ENCODE data around the gene MAN1C1.

DNA sequence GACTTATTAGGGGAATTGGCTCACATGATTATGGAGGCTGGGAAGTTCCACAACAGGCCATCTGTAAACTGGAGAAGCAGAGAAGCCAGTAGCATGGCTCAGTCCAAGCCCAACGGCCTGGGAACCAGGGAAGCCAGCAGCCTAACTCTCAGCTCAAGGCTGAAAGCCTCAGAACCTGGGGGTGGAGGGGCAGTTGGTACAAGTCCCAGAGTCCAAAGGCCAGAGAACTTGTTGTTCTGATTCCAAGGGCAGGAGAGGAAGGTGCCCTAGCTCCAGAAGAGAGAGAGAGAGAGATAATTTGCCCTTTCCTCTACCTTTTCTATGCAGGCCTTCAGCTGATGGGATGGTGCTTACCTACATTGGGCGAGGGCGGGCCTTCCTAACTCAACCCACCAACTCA, 55.3 kb downstream of the MAN1C1 start:
- TF ChIP-seq NR3C1 (CRISPR knock-in tag; IDR thresholded peaks at IDR 0.05): no peak
- no peak for TF ChIP-seq EZH2 (IDR thresholded peaks at IDR 0.05; ENCODE audit: borderline replicate concordance, low read depth, low read length)
- TF ChIP-seq, protein P1, sequence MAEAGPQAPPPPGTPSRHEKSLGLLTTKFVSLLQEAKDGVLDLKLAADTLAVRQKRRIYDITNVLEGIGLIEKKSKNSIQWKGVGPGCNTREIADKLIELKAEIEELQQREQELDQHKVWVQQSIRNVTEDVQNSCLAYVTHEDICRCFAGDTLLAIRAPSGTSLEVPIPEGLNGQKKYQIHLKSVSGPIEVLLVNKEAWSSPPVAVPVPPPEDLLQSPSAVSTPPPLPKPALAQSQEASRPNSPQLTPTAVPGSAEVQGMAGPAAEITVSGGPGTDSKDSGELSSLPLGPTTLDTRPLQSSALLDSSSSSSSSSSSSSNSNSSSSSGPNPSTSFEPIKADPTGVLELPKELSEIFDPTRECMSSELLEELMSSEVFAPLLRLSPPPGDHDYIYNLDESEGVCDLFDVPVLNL (CRISPR knock-in tag; IDR thresholded peaks at IDR 0.05; ENCODE audit: low read depth): no peak
- no peak for TF ChIP-seq NR2C2 (CRISPR knock-in tag; IDR thresholded peaks at IDR 0.05)
- TF ChIP-seq NR2C2 (tag; IDR thresholded peaks at IDR 0.05): no peak
- TF ChIP-seq PHF8 (IDR thresholded peaks at IDR 0.05; ENCODE audit: borderline replicate concordance, low read length): no peak
- no peak for TF ChIP-seq NFXL1 (CRISPR knock-in tag; IDR thresholded peaks at IDR 0.05)
- TF ChIP-seq ZNF41 (CRISPR knock-in tag; conservative IDR thresholded peaks at IDR 0.05): no peak
- TF ChIP-seq, protein P2, sequence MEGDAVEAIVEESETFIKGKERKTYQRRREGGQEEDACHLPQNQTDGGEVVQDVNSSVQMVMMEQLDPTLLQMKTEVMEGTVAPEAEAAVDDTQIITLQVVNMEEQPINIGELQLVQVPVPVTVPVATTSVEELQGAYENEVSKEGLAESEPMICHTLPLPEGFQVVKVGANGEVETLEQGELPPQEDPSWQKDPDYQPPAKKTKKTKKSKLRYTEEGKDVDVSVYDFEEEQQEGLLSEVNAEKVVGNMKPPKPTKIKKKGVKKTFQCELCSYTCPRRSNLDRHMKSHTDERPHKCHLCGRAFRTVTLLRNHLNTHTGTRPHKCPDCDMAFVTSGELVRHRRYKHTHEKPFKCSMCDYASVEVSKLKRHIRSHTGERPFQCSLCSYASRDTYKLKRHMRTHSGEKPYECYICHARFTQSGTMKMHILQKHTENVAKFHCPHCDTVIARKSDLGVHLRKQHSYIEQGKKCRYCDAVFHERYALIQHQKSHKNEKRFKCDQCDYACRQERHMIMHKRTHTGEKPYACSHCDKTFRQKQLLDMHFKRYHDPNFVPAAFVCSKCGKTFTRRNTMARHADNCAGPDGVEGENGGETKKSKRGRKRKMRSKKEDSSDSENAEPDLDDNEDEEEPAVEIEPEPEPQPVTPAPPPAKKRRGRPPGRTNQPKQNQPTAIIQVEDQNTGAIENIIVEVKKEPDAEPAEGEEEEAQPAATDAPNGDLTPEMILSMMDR (IDR thresholded peaks at IDR 0.05 in 2 of 3, conservative IDR thresholded peaks at IDR 0.05 in 1 of 3; ENCODE audit: insufficient read depth in 2 of 3, low read depth in 1 of 3, low read length in 3 of 3): no peak
- no peak for TF ChIP-seq POLR2A (conservative IDR thresholded peaks at IDR 0.05)
- TF ChIP-seq, protein P3, sequence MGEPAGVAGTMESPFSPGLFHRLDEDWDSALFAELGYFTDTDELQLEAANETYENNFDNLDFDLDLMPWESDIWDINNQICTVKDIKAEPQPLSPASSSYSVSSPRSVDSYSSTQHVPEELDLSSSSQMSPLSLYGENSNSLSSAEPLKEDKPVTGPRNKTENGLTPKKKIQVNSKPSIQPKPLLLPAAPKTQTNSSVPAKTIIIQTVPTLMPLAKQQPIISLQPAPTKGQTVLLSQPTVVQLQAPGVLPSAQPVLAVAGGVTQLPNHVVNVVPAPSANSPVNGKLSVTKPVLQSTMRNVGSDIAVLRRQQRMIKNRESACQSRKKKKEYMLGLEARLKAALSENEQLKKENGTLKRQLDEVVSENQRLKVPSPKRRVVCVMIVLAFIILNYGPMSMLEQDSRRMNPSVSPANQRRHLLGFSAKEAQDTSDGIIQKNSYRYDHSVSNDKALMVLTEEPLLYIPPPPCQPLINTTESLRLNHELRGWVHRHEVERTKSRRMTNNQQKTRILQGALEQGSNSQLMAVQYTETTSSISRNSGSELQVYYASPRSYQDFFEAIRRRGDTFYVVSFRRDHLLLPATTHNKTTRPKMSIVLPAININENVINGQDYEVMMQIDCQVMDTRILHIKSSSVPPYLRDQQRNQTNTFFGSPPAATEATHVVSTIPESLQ (CRISPR knock-in tag; IDR thresholded peaks at IDR 0.05): no peak
